Stomach (tissue), 4 donors: ENCODE results near the gene UCKL1.

Experiments
- EP300 ChIP-seq: sonication (generic); formaldehyde crosslinking; IDR thresholded peaks from one replicate; pipeline ENCODE4 v1.6.1; 2017; ENCODE audit warnings: antibody characterized with exemption
- POLR2A ChIP-seq, 4 donors: fragments of 450-650 bp; IDR thresholded peaks; one replicate each; pipeline ENCODE4 v1.6.1; 2016; ENCODE audit warnings: antibody characterized with exemption in 4 of 4, control low read depth in 2 of 4, mild to moderate bottlenecking in 1 of 4, moderate library complexity in 1 of 4
- TF ChIP-seq, protein P1 (sequence below), 7 experiments: fragments of 450-650 bp in 4 of 7; fragments of 200-600 bp in 3 of 7; sonication (generic) in 3 of 7; IDR thresholded peaks; one replicate each; pipeline ENCODE4 v1.5.1; 2016 to 2019; ENCODE audit warnings: antibody characterized with exemption in 7 of 7, control low read depth in 2 of 7, mild to moderate bottlenecking in 1 of 7

DNA sequence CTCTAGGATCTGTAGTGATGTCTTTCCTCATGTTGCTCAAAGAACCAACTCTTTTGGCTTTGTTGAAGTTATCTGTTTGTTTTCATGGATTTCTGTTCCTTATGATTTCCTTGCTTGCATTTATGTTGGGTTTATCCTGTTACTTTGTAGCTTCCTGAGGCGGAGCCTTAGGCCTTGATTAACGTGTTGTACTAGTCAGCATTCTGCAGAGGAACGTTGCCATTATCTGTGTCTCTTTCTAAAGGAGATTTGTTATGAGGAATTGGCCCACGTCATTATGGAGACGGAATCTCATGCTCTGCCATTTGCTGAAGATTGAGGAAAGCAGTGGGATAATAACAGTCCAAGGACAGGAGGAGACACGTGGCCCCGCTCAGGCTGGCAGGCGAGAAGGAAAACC, 29.9 kb downstream of the UCKL1 start:
- TF ChIP-seq, protein P1, sequence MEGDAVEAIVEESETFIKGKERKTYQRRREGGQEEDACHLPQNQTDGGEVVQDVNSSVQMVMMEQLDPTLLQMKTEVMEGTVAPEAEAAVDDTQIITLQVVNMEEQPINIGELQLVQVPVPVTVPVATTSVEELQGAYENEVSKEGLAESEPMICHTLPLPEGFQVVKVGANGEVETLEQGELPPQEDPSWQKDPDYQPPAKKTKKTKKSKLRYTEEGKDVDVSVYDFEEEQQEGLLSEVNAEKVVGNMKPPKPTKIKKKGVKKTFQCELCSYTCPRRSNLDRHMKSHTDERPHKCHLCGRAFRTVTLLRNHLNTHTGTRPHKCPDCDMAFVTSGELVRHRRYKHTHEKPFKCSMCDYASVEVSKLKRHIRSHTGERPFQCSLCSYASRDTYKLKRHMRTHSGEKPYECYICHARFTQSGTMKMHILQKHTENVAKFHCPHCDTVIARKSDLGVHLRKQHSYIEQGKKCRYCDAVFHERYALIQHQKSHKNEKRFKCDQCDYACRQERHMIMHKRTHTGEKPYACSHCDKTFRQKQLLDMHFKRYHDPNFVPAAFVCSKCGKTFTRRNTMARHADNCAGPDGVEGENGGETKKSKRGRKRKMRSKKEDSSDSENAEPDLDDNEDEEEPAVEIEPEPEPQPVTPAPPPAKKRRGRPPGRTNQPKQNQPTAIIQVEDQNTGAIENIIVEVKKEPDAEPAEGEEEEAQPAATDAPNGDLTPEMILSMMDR (IDR thresholded peaks at IDR 0.05) = no peak
- no peak for TF ChIP-seq EP300
- no peak for TF ChIP-seq POLR2A (IDR thresholded peaks at IDR 0.05)
